Measurements from ENCODE around the gene NIPSNAP2.

NIPSNAP2 gene

DNA sequence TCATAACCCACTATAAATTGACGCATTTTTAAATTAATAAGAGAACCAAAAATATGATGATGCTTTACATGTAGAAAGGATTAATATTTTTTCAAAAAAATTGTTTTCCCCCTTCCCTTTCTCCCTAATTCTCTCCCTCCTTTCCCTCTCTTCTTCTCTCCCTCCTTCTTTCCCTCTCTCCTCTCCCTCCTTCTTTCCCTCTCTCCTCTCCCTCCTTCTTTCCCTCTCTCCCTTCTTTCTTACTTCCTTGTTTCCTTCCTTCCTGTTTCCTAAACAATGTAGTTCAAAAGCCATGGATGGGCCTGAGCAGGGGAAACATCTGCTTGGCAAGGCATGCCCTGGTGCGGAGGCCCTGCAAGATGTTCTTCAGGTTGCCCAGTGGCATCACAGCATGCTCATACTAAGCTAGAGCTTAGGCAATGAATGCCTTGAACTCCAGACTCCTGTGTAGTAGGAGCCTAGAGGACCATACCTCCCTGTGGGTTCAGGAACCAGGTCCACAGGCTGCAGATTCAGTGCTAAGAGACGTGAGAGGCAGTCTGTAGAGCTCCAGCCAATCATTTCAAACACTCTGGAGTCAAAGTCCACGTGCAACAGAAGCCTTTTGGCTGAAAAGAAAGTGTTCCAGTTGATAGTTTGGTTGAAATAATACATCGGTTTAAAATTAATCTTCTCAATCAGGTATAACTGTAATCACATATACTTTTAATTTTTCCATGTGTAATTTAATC lies 32.8 kb upstream of the NIPSNAP2 start:
- Histone ChIP-seq H2AK5ac (ENCODE audit: low read length, severe bottlenecking) (no peak overlapping the region), H3K27ac (ENCODE audit: low read length, poor library complexity, severe bottlenecking) (no peak overlapping the region), H4K91ac (ENCODE audit: low read length) (no peak overlapping the region), H2BK15ac (ENCODE audit: low read depth, poor library complexity, severe bottlenecking) (no peak overlapping the region), H3K4me3 (ENCODE audit: insufficient read depth in 1 of 2, low read depth in 1 of 2, low read length in 2 of 2) (no peak overlapping the region), H3K4me2 (ENCODE audit: low read length, poor library complexity, severe bottlenecking) (no peak overlapping the region), H3K4me1 (ENCODE audit: control insufficient read depth, insufficient read depth, low read depth, low read length) (no peaks in the 10 kb centered on the region), H2BK5ac (ENCODE audit: low read depth, low read length, poor library complexity, severe bottlenecking) (no peak overlapping the region), H3K18ac (ENCODE audit: low read depth in 1 of 2, low read length in 2 of 2) (no peak overlapping the region), H2BK120ac (ENCODE audit: low read depth, low read length) (no peak overlapping the region), H3K14ac (ENCODE audit: low read length in 2 of 2) (no peak overlapping the region), H3K9ac (ENCODE audit: low read length) (no peak overlapping the region), H4K8ac (ENCODE audit: low read length) (no peak overlapping the region), H3K9me3 (ENCODE audit: control insufficient read depth, low read length) (peaks cover 38% of the 10 kb centered on the region), H3K4ac (ENCODE audit: low read depth in 1 of 2, low read length in 2 of 2) (no peak overlapping the region), H2BK12ac (ENCODE audit: low read length in 2 of 2) (no peak overlapping the region), H3K27me3 (ENCODE audit: control insufficient read depth in 1 of 2, insufficient read depth in 1 of 2, low read length in 2 of 2) (no peaks in the 10 kb centered on the region), H2AFZ (ENCODE audit: low read depth, low read length) (no peak overlapping the region), H3K79me1 (replicated peaks; ENCODE audit: low read length, poor library complexity, severe bottlenecking) (no peaks in the 10 kb centered on the region), H3K23ac (ENCODE audit: low read length in 2 of 2) (no peak overlapping the region), H3K36me3 (ENCODE audit: control insufficient read depth in 1 of 2, insufficient read depth in 2 of 2, low read depth in 1 of 2, low read length in 2 of 2) (peaks cover 0 to 7% of the 10 kb centered on the region in 2 experiments)
- no peak for DNase-seq
- WGBS: 82% methylated on average over 2 of the region's 5 CpGs

DNA sequence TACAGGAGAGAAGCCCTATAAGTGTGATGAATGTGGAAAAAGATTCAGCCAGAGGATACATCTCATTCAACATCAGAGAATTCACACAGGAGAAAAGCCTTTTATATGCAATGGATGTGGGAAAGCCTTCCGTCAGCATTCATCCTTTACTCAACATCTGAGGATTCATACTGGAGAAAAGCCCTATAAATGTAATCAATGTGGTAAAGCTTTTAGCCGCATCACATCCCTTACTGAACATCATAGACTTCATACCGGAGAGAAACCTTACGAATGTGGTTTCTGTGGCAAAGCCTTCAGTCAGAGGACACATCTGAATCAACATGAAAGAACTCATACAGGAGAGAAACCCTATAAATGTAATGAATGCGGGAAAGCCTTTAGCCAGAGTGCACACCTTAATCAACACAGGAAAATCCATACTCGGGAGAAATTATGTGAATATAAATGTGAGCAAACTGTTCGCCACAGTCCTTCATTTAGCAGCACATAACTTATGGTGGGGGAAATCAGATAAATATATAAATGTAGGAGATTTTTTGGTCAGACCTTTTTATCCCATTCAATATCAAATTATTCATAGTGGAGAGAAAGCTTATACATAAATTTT lies 24.8 kb upstream of the NIPSNAP2 start:
- H3K27me3 ChIP-seq (ENCODE audit: control insufficient read depth in 1 of 2, insufficient read depth in 1 of 2, low read length in 2 of 2): no peaks in the 10 kb centered on the region
- no peak overlapping the region for H4K8ac ChIP-seq (ENCODE audit: low read length)
- H3K23ac ChIP-seq (ENCODE audit: low read length in 2 of 2): no peak overlapping the region
- H2BK120ac ChIP-seq (ENCODE audit: low read depth, low read length): no peak overlapping the region
- WGBS: 97% methylated on average over 5 of the region's 7 CpGs
- H3K27ac ChIP-seq (ENCODE audit: low read length, poor library complexity, severe bottlenecking): no peak overlapping the region
- H2BK12ac ChIP-seq (ENCODE audit: low read length in 2 of 2): no peak overlapping the region
- peaks cover 42% of the 10 kb centered on the region for H3K9me3 ChIP-seq (ENCODE audit: control insufficient read depth, low read length)
- no peak overlapping the region for H2BK5ac ChIP-seq (ENCODE audit: low read depth, low read length, poor library complexity, severe bottlenecking)
- no peak overlapping the region for H3K4me3 ChIP-seq (ENCODE audit: insufficient read depth in 1 of 2, low read depth in 1 of 2, low read length in 2 of 2)
- H3K18ac ChIP-seq (ENCODE audit: low read depth in 1 of 2, low read length in 2 of 2): no peak overlapping the region
- no peak overlapping the region for H2AK5ac ChIP-seq (ENCODE audit: low read length, severe bottlenecking)
- H3K79me1 ChIP-seq (replicated peaks; ENCODE audit: low read length, poor library complexity, severe bottlenecking): no peaks in the 10 kb centered on the region
- H4K91ac ChIP-seq (ENCODE audit: low read length): no peak overlapping the region
- H2AFZ ChIP-seq (ENCODE audit: low read depth, low read length): no peak overlapping the region
- H3K9ac ChIP-seq (ENCODE audit: low read length): no peak overlapping the region
- H3K4me2 ChIP-seq (ENCODE audit: low read length, poor library complexity, severe bottlenecking): no peak overlapping the region
- H3K36me3 ChIP-seq (ENCODE audit: control insufficient read depth in 1 of 2, insufficient read depth in 2 of 2, low read depth in 1 of 2, low read length in 2 of 2): no peaks in the 10 kb centered on the region
- no peak for DNase-seq
- no peaks in the 10 kb centered on the region for H3K4me1 ChIP-seq (ENCODE audit: control insufficient read depth, insufficient read depth, low read depth, low read length)
- H3K14ac ChIP-seq (ENCODE audit: low read length in 2 of 2): no peak overlapping the region
- H3K4ac ChIP-seq (ENCODE audit: low read depth in 1 of 2, low read length in 2 of 2): no peak overlapping the region
- no peak overlapping the region for H2BK15ac ChIP-seq (ENCODE audit: low read depth, poor library complexity, severe bottlenecking)

DNA sequence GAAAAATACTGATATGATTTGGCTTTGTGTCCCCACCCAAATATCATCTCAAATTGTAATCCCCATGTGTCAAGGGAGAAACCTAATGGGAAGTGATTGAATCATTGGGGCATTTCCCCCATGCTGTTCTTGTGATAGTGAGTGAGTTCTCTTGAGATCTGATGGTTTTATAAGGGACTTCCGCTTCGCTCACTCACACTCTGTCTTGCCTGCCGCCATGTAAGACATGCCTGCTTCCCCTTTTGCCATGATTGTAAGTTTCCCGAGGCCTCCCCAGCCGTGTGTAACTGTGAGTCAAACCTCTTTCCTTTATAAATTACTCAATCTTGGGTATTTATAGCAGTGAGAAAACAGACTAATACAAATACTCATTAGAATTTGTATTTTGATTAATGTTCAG lies 17.8 kb upstream of the NIPSNAP2 start:
- Histone ChIP-seq H3K4me1 (ENCODE audit: control insufficient read depth, insufficient read depth, low read depth, low read length) (no peaks in the 10 kb centered on the region), H3K4me3 (ENCODE audit: insufficient read depth in 1 of 2, low read depth in 1 of 2, low read length in 2 of 2) (no peak overlapping the region), H4K91ac (ENCODE audit: low read length) (no peak overlapping the region), H2BK12ac (ENCODE audit: low read length in 2 of 2) (no peak overlapping the region), H3K79me1 (replicated peaks; ENCODE audit: low read length, poor library complexity, severe bottlenecking) (no peaks in the 10 kb centered on the region), H2BK15ac (ENCODE audit: low read depth, poor library complexity, severe bottlenecking) (no peak overlapping the region), H3K27ac (ENCODE audit: low read length, poor library complexity, severe bottlenecking) (no peak overlapping the region), H3K27me3 (ENCODE audit: control insufficient read depth in 1 of 2, insufficient read depth in 1 of 2, low read length in 2 of 2) (no peaks in the 10 kb centered on the region), H3K36me3 (ENCODE audit: control insufficient read depth in 1 of 2, insufficient read depth in 2 of 2, low read depth in 1 of 2, low read length in 2 of 2) (no peaks in the 10 kb centered on the region), H3K18ac (ENCODE audit: low read depth in 1 of 2, low read length in 2 of 2) (no peak overlapping the region), H2AFZ (ENCODE audit: low read depth, low read length) (no peak overlapping the region), H3K9me3 (ENCODE audit: control insufficient read depth, low read length) (peaks cover 21% of the 10 kb centered on the region), H2BK120ac (ENCODE audit: low read depth, low read length) (no peak overlapping the region), H3K23ac (ENCODE audit: low read length in 2 of 2) (no peak overlapping the region), H2BK5ac (ENCODE audit: low read depth, low read length, poor library complexity, severe bottlenecking) (no peak overlapping the region), H3K4ac (ENCODE audit: low read depth in 1 of 2, low read length in 2 of 2) (no peak overlapping the region), H3K4me2 (ENCODE audit: low read length, poor library complexity, severe bottlenecking) (no peak overlapping the region), H4K8ac (ENCODE audit: low read length) (no peak overlapping the region), H3K9ac (ENCODE audit: low read length) (no peak overlapping the region), H3K14ac (ENCODE audit: low read length in 2 of 2) (no peak overlapping the region), H2AK5ac (ENCODE audit: low read length, severe bottlenecking) (no peak overlapping the region)
- DNase-seq: no peak
- WGBS: 90% methylated on average over 3 of the region's 5 CpGs

DNA sequence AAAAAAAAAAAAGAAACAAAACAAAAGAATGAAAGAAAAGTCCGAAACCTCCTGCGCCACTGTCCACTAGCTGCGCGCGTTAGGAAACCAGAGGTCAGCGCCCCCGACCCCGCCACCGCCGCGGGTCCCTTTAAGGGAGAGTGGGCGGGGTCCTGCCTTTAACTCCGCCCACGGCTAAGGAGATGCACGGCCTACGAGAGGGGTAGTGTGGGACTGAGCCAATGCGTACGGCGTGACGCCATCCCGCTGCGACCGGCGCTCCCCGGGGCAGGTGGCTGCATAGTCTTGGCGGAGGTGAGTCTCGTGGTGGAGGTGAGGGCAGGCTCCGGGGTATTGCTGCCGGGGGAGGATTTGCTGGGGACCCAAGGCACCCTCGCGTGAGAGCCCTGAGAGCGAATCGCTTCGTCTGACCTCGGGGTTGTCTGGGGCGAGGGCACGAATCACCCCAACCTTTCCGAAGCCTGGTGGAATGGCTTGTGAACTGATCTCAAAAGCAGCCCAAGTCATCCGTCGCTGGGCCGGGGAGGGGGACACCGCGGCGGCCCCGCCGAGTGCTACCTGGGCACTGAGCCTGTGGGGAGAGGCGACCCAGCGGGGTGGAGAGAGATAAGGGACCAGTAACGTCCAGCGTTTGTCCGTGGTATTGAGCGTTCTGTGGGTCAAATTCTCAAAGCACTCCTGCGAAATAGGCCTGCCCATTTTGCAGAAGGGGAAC lies 12.6 kb upstream of the NIPSNAP2 start, which contains the start of gene MRPS17:
Gene MRPS17, plus strand, starts transcription at position 241 of the 715 bp plus-strand sequence. CDS start 1,319 bp downstream, outside the sequence.
- H3K23ac ChIP-seq (ENCODE audit: low read length in 2 of 2): no peak within 1 kb of the TSS
- peak; percentile 83 for DNase-seq
- under 1% methylated on average over 52 of the region's 53 CpGs for WGBS
- H4K8ac ChIP-seq (ENCODE audit: low read length): peak within 1 kb of the TSS; percentile 98
- H2BK120ac ChIP-seq (ENCODE audit: low read depth, low read length): peak within 1 kb of the TSS; percentile 54
- peak within 1 kb of the TSS in 1 of 2 experiments; percentile 84 for H3K18ac ChIP-seq (ENCODE audit: low read depth in 1 of 2, low read length in 2 of 2)
- peaks cover 3% of the 10 kb centered on the region for H3K4me1 ChIP-seq (ENCODE audit: control insufficient read depth, insufficient read depth, low read depth, low read length)
- peak within 1 kb of the TSS in 1 of 2 experiments; percentile 67 for H3K4ac ChIP-seq (ENCODE audit: low read depth in 1 of 2, low read length in 2 of 2)
- no peak within 1 kb of the TSS for H2AK5ac ChIP-seq (ENCODE audit: low read length, severe bottlenecking)
- peak within 1 kb of the TSS; percentile 68 for H4K91ac ChIP-seq (ENCODE audit: low read length)
- no peak within 1 kb of the TSS for H3K27ac ChIP-seq (ENCODE audit: low read length, poor library complexity, severe bottlenecking)
- peaks cover 14% of the 10 kb centered on the region for H3K79me1 ChIP-seq (replicated peaks; ENCODE audit: low read length, poor library complexity, severe bottlenecking)
- no peak within 1 kb of the TSS for H3K14ac ChIP-seq (ENCODE audit: low read length in 2 of 2)
- peak within 1 kb of the TSS; percentile 85 for H3K4me2 ChIP-seq (ENCODE audit: low read length, poor library complexity, severe bottlenecking)
- H2BK5ac ChIP-seq (ENCODE audit: low read depth, low read length, poor library complexity, severe bottlenecking): no peak within 1 kb of the TSS
- H3K9ac ChIP-seq (ENCODE audit: low read length): peak within 1 kb of the TSS; percentile 93
- peak within 1 kb of the TSS; percentile 80 for H2AFZ ChIP-seq (ENCODE audit: low read depth, low read length)
- H3K27me3 ChIP-seq (ENCODE audit: control insufficient read depth in 1 of 2, insufficient read depth in 1 of 2, low read length in 2 of 2): no peaks in the 10 kb centered on the region
- H2BK15ac ChIP-seq (ENCODE audit: low read depth, poor library complexity, severe bottlenecking): no peak within 1 kb of the TSS
- peaks cover 5% of the 10 kb centered on the region for H3K9me3 ChIP-seq (ENCODE audit: control insufficient read depth, low read length)
- H2BK12ac ChIP-seq (ENCODE audit: low read length in 2 of 2): no peak within 1 kb of the TSS
- peaks cover 17 to 18% of the 10 kb centered on the region in 2 experiments for H3K36me3 ChIP-seq (ENCODE audit: control insufficient read depth in 1 of 2, insufficient read depth in 2 of 2, low read depth in 1 of 2, low read length in 2 of 2)
- peak within 1 kb of the TSS; percentile 92 to 100 for H3K4me3 ChIP-seq (ENCODE audit: insufficient read depth in 1 of 2, low read depth in 1 of 2, low read length in 2 of 2)

Data from mesenchymal stem cell (in vitro differentiated cells and primary cell).